HG03039 (cell line): ENCODE measurements around the gene UNC80.

Source experiments
- ATAC-seq: cut with Tn5 transposase; IDR thresholded peaks from one replicate; pipeline ENCODE4 v1.9.1; 2021; ENCODE audit warnings: mild to moderate bottlenecking, moderate library complexity; ENCODE audit not compliant: unreplicated experiment

Gene UNC80

GRCh38 chr2:209809256-209809655 lies 37.6 kb downstream of the UNC80 start:
- ATAC-seq: no peak

GRCh38 chr2:209817844-209818271 lies 46.2 kb downstream of the UNC80 start:
- no peak for ATAC-seq

GRCh38 chr2:209818939-209819338 lies 47.3 kb downstream of the UNC80 start:
- ATAC-seq: no peak

GRCh38 chr2:209821806-209822205 lies 50.2 kb downstream of the UNC80 start:
- ATAC-seq: no peak

- no peak for ATAC-seq
Measured at GRCh38 chr2:209823484-209823883, 51.9 kb downstream of the UNC80 start.

GRCh38 chr2:209824391-209824790 lies 52.8 kb downstream of the UNC80 start:
- no peak for ATAC-seq

GRCh38 chr2:209830722-209831465 lies 59.3 kb downstream of the UNC80 start:
- ATAC-seq: no peak

- ATAC-seq: no peak
Measured at GRCh38 chr2:209834767-209835166, 63.1 kb downstream of the UNC80 start.

GRCh38 chr2:209840434-209840833 lies 68.8 kb downstream of the UNC80 start:
- ATAC-seq: no peak

GRCh38 chr2:209845666-209846065 lies 74.0 kb downstream of the UNC80 start:
- ATAC-seq: no peak

- ATAC-seq: no peak
Measured at GRCh38 chr2:209864716-209865295, 93.2 kb downstream of the UNC80 start.

GRCh38 chr2:209868271-209868994 lies 96.8 kb downstream of the UNC80 start:
- ATAC-seq: no peak

- no peak for ATAC-seq
Measured at GRCh38 chr2:209870067-209870466, 98.4 kb downstream of the UNC80 start.

- no peak for ATAC-seq
Measured at GRCh38 chr2:209872675-209873074, 101.0 kb downstream of the UNC80 start.

- no peak for ATAC-seq
Measured at GRCh38 chr2:209875270-209875669, 103.6 kb downstream of the UNC80 start.

GRCh38 chr2:209876211-209876610 lies 104.6 kb downstream of the UNC80 start:
- no peak for ATAC-seq

- ATAC-seq: no peak
Measured at GRCh38 chr2:209878701-209879100, 107.1 kb downstream of the UNC80 start.

- ATAC-seq: no peak
Measured at GRCh38 chr2:209900638-209901037, 129.0 kb downstream of the UNC80 start.

- ATAC-seq: no peak
Measured at GRCh38 chr2:209901172-209901571, 129.5 kb downstream of the UNC80 start.

GRCh38 chr2:209905691-209906090 lies 134.1 kb downstream of the UNC80 start:
- no peak for ATAC-seq

GRCh38 chr2:209907746-209908145 lies 136.1 kb downstream of the UNC80 start:
- no peak for ATAC-seq

- ATAC-seq: no peak
Measured at GRCh38 chr2:209908511-209908910, 136.9 kb downstream of the UNC80 start.
